Activated gamma-delta T cell treated with Interleukin-2 at 50 U/mL for 16 hours (primary cell): ENCODE results near the gene PAQR6.

Experiments
- DNase-seq: peaks from one replicate; pipeline ENCODE4 v3.0.0-alpha.2; 2020

Gene PAQR6

DNA sequence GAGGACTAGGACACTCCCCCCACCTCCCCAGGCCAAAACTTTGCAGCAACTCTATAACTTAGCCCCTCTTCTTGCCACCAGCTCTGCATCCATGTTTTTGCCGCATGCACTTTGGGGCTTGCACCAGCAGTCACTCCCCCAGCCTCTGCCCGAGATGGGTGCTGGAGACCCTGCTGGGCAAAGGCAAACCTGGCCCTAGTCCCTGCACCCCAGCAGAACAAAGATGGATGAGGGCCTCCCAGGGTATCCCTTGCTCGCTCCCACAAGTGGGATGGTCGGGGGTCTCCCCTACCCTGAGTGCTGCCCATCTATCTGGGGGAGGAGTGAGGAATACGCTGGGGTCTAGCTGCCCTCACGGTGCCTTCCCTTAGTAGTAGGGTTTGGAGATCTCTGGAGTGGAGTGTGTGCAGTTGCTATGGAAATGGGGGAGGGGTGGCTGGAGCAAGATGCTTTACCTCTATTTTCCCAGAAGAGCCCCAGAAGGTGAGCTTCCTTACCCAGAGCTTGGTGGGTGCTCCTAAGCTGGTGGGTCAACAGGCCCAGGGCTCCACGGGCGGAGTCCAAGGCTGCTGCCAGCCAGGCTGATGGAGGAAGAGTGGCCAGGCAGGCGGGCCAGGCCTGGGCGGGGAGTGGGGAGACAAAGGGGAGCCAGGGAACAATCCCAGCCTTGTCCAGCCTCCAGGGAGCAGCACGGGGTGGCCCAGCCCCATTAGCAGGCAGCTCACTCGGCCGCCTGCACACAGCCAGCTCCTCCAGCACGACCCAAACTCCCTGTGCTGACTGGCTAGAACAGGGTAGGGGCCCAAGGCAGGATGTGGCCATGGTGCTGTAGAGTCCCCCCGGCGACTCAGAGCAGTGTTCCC lies at the start of gene PAQR6:
Gene PAQR6 (minus strand): TSS at position 597 of the 863 bp plus-strand sequence. CDS start 1,325 bp downstream, outside the sequence.
- no peak for DNase-seq

DNA sequence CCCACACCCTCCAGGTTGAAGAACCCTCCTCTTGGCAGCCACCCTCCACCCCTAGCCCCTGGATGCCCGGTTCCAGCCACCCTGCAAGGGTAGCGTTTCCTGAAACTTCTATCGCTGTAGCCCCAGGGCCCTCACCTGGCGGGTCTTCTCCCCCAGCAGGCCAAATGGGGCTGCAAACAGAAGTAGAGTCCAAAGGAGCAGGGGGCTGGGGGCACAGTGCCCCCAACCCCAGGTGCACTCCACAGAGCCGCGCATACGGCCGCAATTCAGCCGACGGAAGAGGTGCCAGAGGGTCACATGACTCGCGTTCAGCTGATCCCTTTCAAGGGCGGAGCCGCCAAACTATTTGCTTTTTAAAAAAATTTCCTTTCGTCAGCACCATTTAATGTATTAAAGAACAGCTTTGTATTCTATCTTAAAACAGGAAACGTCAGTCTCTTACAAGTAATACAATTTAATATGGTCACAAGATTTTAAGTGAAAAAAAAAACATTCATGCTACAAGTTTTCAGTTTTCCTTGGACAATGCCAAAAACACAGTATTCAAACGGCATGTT lies 47.6 kb upstream of the PAQR6 start, which contains the start of gene GLMP:
Gene GLMP (minus strand): TSS at position 289 of the 557 bp plus-strand sequence. CDS start 34 bp downstream, at position 255.
- DNase-seq, result peak; percentile 43

DNA sequence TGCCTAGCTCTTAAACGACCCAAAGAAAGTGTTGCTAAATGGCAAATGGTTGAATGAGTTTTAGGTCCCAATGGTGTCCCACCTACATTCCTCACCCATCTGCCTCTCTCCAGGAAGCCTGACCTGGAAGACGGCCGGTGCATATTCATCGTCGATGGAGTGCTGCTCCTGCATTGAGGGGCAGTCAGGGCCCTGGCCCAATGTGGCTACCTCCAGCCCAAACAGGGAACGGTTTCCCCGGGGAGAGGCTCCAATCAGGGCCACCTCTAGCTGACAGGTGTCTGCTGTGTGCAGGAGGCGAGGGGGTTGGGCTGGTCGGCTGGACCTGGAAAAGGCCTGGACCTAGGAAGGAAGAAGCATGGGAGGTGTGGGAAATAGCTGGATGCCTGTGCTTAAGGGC lies 46.0 kb upstream of the PAQR6 start:
- DNase-seq, result no peak

GRCh38 chr1:156293098-156293434 lies 45.2 kb upstream of the PAQR6 start:
- no peak for DNase-seq

GRCh38 chr1:156291226-156292061 lies 43.6 kb upstream of the PAQR6 start:
- DNase-seq, result no peak

- DNase-seq, result no peak
These were observed 42.0 kb upstream of the PAQR6 start for GRCh38 chr1:156289857-156290256.

- no peak for DNase-seq
These were observed 38.2 kb upstream of the PAQR6 start for GRCh38 chr1:156286061-156286460.

GRCh38 chr1:156285437-156285836 lies 37.6 kb upstream of the PAQR6 start:
- DNase-seq, result no peak

DNA sequence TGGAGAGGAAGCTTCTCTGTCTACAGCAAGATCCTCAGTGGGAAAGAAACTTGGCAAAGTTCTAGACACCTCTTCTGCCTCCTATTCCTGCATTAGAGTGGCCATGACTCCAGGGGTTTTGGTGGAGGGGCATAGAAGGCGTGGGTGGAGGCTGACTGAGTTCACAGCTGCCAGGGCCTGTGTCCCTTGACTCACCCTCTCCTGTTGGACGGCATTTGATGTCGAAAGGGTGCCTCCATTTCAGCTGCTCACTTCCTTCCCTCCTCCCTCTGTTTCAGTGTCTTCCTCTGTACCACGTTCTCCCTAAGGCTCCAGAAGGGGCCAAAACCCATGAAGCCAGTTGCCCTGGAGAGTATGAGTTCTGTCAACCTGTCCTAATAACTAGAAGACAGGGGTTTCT lies 36.9 kb upstream of the PAQR6 start:
- no peak for DNase-seq

DNA sequence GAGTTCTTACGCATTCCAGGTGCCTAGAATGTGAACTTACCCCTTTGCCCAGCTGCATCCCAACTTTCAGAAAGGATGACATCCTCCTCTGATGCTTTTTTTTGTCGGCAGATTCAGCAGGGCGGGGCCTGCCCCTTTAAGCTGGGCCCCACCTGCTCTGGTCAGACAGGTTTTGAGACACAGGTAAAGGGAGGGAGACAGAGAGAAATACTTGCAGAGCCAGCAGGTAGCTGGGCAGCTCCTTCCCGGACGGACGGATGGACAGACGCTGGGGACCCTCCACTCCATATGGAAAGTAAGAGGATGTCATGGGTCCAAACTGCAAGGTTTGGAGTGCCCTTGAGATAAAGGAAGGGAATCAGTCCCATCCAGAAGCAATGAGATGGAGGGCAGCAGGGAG lies 36.3 kb upstream of the PAQR6 start, which contains the start of gene TMEM79:
Gene TMEM79 (plus strand): TSS at position 214 of the 400 bp plus-strand sequence. CDS start 902 bp downstream, outside the sequence.
- no peak for DNase-seq

GRCh38 chr1:156283521-156283920 lies 35.7 kb upstream of the PAQR6 start:
- DNase-seq, result no peak

- DNase-seq, result peak; percentile 94
These were observed 34.8 kb upstream of the PAQR6 start, which contains the start of gene SMG5 for GRCh38 chr1:156282479-156283222. SMG5 (minus strand) TSS chr1:156282825; CDS start chr1:156282680, 145 bp downstream.

GRCh38 chr1:156281693-156282478 lies 34.0 kb upstream of the PAQR6 start:
- no peak for DNase-seq

- no peak for DNase-seq
These were observed 33.4 kb upstream of the PAQR6 start for GRCh38 chr1:156281281-156281680.

- DNase-seq, result no peak
These were observed 32.0 kb upstream of the PAQR6 start for GRCh38 chr1:156279837-156280236.

DNA sequence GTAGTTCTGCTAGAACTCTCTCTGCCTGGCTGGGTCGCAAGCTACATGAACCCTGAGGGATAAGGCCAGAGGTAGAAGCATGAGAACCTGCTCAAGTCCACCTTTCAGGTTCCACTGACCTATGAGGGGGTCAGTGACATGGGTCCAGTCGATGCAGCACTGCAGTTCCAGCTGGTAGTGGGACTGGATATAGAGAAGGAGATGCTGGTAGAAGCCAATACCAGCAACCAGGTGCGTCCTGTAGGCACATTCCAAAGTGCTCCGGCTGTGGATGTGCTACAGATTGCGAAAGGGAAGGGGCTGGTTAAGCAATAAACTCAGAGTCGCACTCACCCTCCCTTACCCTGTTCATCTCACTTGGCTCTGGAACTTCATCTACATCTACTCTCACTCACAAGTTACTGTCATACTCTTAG lies 29.1 kb upstream of the PAQR6 start:
- no peak for DNase-seq

- DNase-seq, result no peak
These were observed 28.7 kb upstream of the PAQR6 start for GRCh38 chr1:156276532-156276931.

DNA sequence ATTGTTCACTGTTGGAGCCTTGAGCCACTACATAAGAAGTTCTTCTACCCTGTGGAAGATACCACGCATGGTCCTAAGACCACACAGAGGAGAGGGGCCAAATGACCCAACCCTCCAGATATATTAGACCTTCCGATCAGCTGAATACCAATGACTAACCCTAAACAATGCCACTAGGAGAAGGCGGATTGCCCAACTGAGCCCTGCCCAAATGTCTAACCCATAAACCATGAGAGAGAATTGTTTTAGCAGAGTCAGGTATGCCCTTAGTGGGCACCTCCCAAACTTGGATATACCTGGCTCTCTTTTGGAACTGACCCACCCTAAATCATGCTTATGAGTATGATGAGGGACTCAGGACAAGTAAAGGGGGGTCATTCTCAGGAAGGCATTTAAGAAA lies 22.5 kb upstream of the PAQR6 start:
- no peak for DNase-seq

- no peak for DNase-seq
These were observed 20.5 kb upstream of the PAQR6 start for GRCh38 chr1:156268336-156268735.

- DNase-seq, result no peak
These were observed 18.2 kb upstream of the PAQR6 start for GRCh38 chr1:156266051-156266450.

DNA sequence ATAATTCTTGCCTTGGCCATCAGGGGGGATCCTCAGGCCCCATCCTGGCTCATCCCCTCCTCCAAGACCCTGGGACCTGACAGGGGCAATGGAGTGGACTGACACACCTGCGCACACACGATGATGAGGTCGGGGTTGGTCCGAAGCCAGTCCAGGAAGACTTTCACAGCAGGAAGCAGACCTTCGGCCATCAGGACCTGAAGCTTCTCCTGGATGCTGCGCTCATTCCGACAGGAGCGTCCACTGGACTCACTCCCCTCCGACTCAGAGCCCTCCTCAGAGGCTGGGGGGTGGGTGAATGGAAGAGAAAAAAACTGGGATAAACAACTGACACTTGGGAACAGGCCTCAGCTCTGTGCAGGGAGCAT lies 15.4 kb upstream of the PAQR6 start:
- DNase-seq, result no peak
